Stimulated activated CD4-positive, alpha-beta T cell treated with anti-CD3 and anti-CD28 coated beads, Interleukin-4, amount 100 ng/mL, for 48 hours (primary cell): ENCODE measurements around the gene TMC7.

Experiments
- DNase-seq, 2 donors: peaks; one replicate each; pipeline ENCODE4 v3.0.0-alpha.2; 2020; ENCODE audit warnings: low read depth in 2 of 2

Gene TMC7

DNA sequence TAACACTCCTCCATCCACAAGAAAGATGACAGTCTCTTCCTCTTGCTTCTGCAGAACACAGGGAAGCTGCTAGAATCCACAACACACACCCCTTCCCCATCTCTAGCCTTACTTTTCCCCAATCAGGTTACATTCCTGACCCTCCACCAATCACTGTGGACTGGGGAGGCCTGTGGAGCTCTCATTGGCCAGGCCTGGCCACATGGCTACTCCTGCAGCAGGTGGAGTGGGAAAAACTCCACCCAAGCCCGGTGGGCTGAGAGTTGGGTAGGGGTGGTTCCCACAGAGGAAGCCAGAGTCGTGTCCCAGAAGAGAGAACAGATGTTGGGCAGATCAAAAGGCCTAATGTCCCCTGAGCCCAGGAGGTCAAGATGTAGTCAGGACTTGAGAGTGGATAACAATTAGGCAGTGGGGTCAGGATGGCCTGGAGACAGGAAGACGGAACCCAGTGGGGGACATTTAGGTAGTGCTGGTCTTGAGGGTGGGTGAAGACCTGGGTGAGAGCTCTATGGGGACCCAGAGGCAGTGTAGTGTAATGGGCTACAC, 105.7 kb downstream of the TMC7 start:
- DNase-seq = no peak

DNA sequence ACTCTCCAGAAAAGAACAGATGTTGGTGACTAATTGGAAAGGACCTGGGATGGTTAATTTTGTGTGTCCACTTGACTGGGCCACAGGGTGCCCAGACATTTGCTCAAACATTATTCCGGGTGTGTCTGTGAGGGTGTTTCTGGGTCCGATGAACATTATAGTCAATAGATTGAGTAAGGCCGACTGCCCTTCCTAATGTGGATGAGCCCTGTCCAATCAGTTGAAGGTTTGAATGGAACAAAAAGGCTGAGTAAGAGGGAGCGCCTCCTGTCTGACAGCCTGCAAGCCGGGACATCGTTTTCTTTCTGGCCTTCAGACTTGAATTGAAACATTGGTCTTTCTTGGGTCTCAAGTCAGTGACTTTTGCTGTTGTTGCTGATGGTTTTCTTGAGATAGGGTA, 107.2 kb downstream of the TMC7 start:
- DNase-seq = no peak

- DNase-seq = no peak
These were observed 109.1 kb downstream of the TMC7 start for GRCh38 chr16:19092653-19093410.

- no peak for DNase-seq
These were observed 110.2 kb downstream of the TMC7 start for GRCh38 chr16:19093631-19094541.

DNA sequence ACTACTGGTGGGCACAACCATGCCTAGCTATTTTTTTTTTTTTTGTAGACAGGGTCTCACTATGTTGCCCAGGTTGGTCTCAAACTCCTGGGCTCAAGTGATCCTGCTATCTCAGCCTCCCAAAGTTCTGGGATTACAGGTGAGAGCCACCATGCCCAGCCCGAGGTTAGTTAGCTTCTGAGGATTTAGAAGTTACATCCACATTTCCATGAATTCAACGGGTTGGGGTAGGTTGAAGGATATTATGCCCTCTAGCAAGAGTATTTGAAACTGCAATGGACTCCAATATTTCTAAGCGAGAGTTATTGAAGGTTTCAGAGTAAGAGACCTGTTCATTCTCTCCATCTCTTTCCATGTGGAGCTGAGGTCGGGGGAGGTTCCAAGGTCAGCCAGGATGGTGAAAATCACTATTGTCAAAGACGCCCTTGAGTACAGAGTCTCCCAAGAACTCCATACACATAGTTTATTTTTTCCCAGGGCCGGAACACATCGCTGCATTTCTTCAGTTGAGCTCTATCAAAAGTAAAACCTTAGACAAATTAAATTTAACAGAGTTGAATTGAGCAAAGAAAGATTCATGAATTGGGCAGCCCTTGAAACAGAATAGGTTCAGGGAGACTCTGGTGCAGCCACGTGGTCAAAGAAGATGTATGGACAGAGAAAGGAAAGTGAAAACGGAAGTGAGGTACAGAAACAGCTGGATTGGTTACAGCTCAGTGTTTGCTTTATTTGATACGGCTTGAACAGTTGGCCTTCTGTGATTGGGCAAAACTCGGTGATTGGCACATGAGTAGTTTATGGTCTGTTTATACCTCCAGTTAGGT, 111.0 kb downstream of the TMC7 start:
- no peak for DNase-seq

DNA sequence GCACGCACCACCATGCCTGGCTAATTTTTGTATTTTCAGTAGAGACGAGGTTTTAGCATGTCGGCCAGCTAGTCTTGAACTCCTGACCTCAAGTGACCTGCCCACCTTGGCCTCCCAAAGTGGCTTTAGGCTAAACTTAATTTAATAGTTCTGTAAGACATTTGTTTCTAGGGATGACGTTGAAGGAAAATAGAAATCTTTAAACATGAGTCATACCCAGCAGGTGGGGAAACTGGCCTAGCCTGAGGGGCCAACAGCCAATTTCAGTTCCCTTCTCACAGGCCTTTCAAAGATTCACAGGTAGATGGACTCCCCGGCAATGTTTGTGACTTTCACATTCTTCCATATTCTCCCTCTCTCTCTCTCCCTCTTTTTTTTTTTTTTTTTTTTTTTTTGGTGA, 111.9 kb downstream of the TMC7 start:
- DNase-seq = no peak

DNA sequence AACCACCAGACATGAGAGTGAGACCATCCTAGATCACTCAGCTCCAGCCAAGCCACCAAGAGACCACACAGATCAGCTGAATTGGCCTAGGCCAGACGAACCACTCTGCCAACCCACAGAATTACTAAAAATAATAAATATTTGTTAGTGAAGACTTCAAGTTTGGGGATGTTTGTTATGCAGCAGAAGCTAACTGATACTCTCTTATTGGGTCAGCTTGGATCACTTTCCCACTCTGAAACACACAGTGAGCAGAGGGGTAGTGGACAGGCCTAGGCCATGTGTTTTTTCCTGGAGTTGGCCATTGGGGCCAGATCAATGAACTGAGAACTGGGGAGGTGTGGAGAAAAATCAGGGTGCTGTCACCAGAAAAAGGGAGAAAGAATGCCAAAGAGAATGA, 114.4 kb downstream of the TMC7 start:
- DNase-seq = no peak

DNA sequence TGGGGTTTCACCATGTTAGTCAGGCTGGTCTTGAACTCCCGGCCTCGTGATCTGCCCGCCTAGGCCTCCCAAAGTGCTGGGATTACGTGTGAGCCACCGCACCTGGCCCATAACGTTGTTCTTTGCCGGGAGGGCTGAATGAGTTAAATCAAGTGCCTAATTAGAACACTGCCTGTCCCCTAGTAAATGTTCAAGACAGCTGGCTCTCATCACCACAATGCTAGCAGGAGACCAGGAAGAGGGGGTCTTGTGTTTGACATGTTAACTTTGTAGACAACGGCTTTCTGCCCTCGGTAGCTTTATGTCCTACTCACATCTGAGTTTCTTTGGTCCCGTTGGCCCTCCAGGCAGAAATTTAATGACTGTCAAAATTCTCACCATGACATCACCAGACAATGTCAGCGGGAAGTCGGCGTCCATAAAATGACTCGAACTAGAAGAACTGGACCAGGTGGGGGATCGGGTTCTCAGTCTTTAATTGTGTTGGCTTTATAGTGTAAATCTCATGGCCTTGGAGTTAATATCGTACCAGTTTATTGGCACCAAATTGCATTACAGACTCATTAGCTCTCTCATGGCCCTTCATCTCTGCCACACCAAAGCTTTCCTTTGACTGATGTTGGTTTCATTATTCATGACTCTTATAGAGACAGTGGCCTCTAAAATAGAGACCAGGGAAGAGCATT, 118.6 kb downstream of the TMC7 start:
- no peak for DNase-seq

- no peak for DNase-seq
These were observed 120.9 kb downstream of the TMC7 start for GRCh38 chr16:19104607-19105006.

GRCh38 chr16:19105131-19105530, 121.4 kb downstream of the TMC7 start:
- no peak for DNase-seq

DNA sequence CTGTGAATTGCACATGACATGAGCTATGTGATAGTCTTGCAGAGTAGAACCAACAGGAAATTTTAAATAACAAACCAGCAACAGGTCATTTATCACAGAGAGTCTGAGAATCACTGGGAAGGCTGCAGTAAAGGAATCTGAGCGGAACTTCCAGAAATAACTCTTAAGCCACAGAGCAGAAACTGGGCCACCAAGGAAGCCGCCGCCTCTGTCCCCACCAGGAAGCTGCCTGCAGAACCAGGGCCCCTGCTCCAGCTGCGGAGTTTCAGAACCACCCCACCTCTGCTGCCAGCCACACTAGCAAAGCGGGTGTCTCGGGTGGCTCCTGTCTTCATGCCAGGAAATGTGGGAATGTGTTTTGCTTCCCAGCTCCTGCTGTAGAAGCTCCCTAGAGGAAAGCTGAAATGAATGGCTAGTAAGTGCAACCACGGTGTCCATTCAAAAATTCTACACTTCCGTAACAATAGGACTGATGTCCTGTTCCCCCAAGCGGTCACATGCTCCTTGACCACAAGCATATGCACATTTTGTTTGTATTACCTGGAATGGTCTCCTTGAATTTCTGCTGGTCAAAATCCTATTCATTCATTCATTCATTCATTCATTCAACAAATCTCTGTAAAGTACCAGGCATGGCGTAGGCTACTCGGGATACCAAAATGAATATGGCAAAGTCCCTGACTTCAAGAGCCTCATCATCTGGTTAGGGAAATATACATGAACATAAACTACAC, 122.3 kb downstream of the TMC7 start:
- no peak for DNase-seq

DNA sequence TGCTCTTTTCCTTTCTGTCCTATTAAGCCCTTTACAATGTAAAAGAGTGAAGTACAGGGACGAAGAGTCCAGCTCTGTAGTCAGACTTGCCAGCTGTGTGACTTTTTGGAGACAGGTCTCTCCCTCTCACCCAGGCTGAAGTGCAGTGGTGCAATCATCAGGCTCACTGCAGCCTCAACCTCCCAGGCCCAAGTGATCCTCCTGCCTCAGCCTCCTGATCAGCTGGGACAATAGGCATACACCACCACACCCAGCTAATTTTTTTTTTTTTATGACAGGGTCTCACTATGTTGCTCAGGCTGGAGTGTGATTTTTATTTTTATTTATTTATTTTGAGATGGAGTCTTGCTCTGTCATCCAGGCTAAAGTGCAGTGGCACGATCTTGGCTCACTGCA, 122.9 kb downstream of the TMC7 start:
- no peak for DNase-seq

DNA sequence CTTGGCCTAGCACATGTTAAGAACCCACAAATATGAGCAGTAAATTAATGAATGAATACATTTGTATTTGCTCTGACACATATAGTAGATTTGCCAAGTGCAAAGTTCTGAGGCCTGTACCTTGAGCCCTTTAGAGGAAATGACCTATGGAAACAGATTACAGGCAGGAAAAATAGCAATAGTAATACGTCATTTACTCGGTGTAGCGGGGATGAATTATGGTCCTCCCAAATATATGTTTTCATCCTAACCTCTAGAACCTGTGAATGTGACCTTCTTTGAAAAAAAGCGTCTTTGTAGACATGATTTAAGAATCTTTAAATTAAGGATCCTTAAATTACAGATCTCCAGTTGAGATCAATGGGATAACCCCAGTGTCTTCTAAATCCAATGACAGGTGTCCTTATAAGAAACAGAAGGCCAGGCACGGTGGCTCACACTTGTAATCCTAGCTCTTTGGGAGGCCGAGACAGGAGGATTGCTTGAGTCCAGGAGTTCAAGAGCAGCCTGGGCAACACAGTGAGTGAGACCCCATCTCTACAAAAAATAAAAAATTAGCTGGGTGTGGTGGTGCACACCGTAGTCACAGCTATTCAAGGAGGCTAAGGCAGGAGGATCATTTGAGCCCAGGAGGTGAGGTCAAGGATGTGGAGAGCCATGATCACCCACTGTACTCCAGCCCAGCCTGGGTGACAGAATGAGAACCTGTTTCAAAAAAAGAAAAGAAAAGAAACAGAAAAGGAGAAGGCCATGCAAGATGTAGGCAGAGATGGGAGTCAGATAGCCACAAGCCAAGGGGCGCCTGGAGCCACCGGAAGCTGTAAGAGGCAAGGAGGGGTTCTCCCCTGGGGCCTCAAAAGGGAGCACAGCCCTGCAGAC, 124.9 kb downstream of the TMC7 start:
- no peak for DNase-seq

DNA sequence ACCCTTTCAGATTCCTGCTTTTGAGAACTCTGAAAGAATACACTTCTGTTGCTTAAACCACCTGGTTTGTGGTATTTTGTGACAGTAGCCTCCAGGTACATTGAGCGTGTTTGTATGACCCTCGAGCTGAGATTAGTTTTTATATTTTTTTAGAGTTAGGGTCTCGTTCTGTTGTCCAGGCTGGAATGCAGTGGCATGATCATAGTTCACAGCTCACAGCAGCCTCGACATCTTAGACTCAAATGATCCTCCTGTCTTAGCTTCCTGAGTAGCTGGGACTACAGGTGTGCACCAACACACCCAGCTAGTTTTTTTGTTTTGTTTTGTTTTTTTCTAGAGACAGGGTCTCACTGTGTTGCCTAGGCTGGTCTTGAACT, 125.5 kb downstream of the TMC7 start:
- no peak for DNase-seq

- DNase-seq = no peak
These were observed 127.0 kb downstream of the TMC7 start for GRCh38 chr16:19110537-19111360.

- no peak for DNase-seq
These were observed 128.3 kb downstream of the TMC7 start for GRCh38 chr16:19112099-19112407.
